SK-N-SH treated with all-trans-retinoic acid at 6 μM for 48 hours (cell line): Measurements from ENCODE around the gene KRTAP2-2.
"Not testable (repeated sequence)": the region's sequence is repeated elsewhere in the genome, so short reads cannot be mapped to it uniquely, and the experiment has no call there.

Experiments
- ATAC-seq: fragments of 200-7000 bp; cut with Tn5 transposase; 3 replicates; pipeline ENCODE4 v1.9.1; 2020; ENCODE audit warnings: mild to moderate bottlenecking, moderate library complexity
- ARNTL ChIP-seq: fragments of 450-650 bp; formaldehyde crosslinking; IDR thresholded peaks from 2 replicates; pipeline ENCODE4 v1.5.0; 2020; ENCODE audit warnings: low read depth, mild to moderate bottlenecking, moderate library complexity, borderline replicate concordance
- BACH2 ChIP-seq: fragments of 250-450 bp; sonication (Bioruptor Pico); IDR thresholded peaks from 2 replicates; pipeline ENCODE4 v1.9.0; 2021; ENCODE audit warnings: mild to moderate bottlenecking, borderline replicate concordance
- ESRRG ChIP-seq: fragments of 250-450 bp; sonication (Bioruptor Pico); IDR thresholded peaks from 2 replicates; pipeline ENCODE4 v1.6.1; 2021; ENCODE audit warnings: mild to moderate bottlenecking
- GLIS3 ChIP-seq: fragments of 250-450 bp; sonication (Bioruptor Pico); IDR thresholded peaks from 2 replicates; pipeline ENCODE4 v1.5.0; 2020; ENCODE audit warnings: mild to moderate bottlenecking, moderate library complexity
- ISL1 ChIP-seq: fragments of 250-450 bp; sonication (Bioruptor Pico); IDR thresholded peaks from 2 replicates; pipeline ENCODE4 v2.1.2; 2022; ENCODE audit warnings: mild to moderate bottlenecking, moderate library complexity
- PATZ1 ChIP-seq: fragments of 250-450 bp; sonication (Bioruptor Pico); IDR thresholded peaks from 2 replicates; pipeline ENCODE4 v1.8.0; 2020; ENCODE audit warnings: mild to moderate bottlenecking, moderate library complexity, borderline replicate concordance
- SNAI2 ChIP-seq: fragments of 250-450 bp; sonication (Bioruptor Pico); IDR thresholded peaks from 2 replicates; pipeline ENCODE4 v1.5.0; 2020; ENCODE audit warnings: mild to moderate bottlenecking, moderate library complexity
- ZC3H10 ChIP-seq: fragments of 250-450 bp; sonication (Bioruptor Pico); IDR thresholded peaks from 2 replicates; pipeline ENCODE4 v1.5.1; 2021; ENCODE audit warnings: mild to moderate bottlenecking, moderate library complexity
- ZFP3 ChIP-seq: fragments of 250-450 bp; sonication (Bioruptor Pico); IDR thresholded peaks from 2 replicates; pipeline ENCODE4 v1.5.0; 2020; ENCODE audit warnings: mild to moderate bottlenecking, moderate library complexity
- ZFP30 ChIP-seq: fragments of 450-650 bp; formaldehyde crosslinking; IDR thresholded peaks from 2 replicates; pipeline ENCODE4 v1.5.0; 2022; ENCODE audit warnings: mild to moderate bottlenecking, moderate library complexity
- TF ChIP-seq, protein P1 (sequence below): fragments of 250-450 bp; sonication (Bioruptor Pico); IDR thresholded peaks from 2 replicates; pipeline ENCODE4 v1.5.0; 2020; ENCODE audit warnings: mild to moderate bottlenecking, moderate library complexity
- TF ChIP-seq, protein P2 (sequence below): fragments of 250-450 bp; sonication (Bioruptor Pico); IDR thresholded peaks from 2 replicates; pipeline ENCODE4 v1.8.0; 2021; ENCODE audit warnings: low read depth, mild to moderate bottlenecking, moderate library complexity, borderline replicate concordance

KRTAP2-2 gene, protein sequence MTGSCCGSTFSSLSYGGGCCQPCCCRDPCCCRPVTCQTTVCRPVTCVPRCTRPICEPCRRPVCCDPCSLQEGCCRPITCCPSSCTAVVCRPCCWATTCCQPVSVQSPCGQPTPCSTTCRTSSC

DNA sequence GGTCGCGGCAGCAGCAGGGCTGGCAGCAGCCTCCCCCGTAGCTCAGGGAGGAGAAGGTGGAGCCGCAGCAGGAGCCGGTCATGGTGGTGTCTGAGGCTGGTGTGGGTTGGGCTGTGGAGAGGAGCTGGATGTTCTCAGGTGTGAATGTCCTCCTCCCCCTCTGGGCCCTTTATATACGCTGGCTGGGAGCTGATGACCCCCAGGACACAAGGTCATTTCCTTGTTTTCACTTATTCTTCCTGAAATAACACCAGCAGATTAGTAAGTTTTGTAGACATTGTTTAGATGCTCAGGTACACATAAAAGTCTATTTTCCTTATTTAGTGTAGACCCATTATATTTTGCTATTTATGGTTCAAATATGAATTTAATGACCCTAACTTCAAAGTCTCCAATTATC lies at the start of gene KRTAP2-2:
Gene KRTAP2-2 (minus strand): TSS at position 101 of the 400 bp plus-strand sequence. CDS start 19 bp downstream, at position 82.
- not testable (repeated sequence) for ATAC-seq

GRCh38 chr17:41104386-41105038 lies 49.5 kb upstream of the KRTAP2-2 start:
- ATAC-seq = peak; percentile 84

GRCh38 chr17:41103896-41104295 lies 48.9 kb upstream of the KRTAP2-2 start:
- no peak for ATAC-seq

GRCh38 chr17:41101586-41102259 lies 46.7 kb upstream of the KRTAP2-2 start, which contains the start of gene KRTAP4-16:
KRTAP4-16 (minus strand) TSS chr17:41102209; CDS start chr17:41102209, 0 bp downstream.
- no peak for ATAC-seq
- TF ChIP-seq PATZ1 (no peak), ESRRG (no peak), BACH2 (CRISPR knock-in tag) (no peak), ZC3H10 (CRISPR knock-in tag) (no peak)
- TF ChIP-seq, protein P1, sequence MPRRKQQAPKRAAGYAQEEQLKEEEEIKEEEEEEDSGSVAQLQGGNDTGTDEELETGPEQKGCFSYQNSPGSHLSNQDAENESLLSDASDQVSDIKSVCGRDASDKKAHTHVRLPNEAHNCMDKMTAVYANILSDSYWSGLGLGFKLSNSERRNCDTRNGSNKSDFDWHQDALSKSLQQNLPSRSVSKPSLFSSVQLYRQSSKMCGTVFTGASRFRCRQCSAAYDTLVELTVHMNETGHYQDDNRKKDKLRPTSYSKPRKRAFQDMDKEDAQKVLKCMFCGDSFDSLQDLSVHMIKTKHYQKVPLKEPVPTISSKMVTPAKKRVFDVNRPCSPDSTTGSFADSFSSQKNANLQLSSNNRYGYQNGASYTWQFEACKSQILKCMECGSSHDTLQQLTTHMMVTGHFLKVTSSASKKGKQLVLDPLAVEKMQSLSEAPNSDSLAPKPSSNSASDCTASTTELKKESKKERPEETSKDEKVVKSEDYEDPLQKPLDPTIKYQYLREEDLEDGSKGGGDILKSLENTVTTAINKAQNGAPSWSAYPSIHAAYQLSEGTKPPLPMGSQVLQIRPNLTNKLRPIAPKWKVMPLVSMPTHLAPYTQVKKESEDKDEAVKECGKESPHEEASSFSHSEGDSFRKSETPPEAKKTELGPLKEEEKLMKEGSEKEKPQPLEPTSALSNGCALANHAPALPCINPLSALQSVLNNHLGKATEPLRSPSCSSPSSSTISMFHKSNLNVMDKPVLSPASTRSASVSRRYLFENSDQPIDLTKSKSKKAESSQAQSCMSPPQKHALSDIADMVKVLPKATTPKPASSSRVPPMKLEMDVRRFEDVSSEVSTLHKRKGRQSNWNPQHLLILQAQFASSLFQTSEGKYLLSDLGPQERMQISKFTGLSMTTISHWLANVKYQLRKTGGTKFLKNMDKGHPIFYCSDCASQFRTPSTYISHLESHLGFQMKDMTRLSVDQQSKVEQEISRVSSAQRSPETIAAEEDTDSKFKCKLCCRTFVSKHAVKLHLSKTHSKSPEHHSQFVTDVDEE (CRISPR knock-in tag) = no peak

More at GRCh38 chr17:41103896-41104295, 48.9 kb upstream of the KRTAP2-2 start:
- peak; percentile 81; the same call in 1 of the 2 replicates for TF ChIP-seq ZFP3 (CRISPR knock-in tag)
- TF ChIP-seq, protein P2, sequence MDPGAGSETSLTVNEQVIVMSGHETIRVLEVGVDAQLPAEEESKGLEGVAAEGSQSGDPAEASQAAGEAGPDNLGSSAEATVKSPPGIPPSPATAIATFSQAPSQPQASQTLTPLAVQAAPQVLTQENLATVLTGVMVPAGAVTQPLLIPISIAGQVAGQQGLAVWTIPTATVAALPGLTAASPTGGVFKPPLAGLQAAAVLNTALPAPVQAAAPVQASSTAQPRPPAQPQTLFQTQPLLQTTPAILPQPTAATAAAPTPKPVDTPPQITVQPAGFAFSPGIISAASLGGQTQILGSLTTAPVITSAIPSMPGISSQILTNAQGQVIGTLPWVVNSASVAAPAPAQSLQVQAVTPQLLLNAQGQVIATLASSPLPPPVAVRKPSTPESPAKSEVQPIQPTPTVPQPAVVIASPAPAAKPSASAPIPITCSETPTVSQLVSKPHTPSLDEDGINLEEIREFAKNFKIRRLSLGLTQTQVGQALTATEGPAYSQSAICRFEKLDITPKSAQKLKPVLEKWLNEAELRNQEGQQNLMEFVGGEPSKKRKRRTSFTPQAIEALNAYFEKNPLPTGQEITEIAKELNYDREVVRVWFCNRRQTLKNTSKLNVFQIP (CRISPR knock-in tag) = no peak

DNA sequence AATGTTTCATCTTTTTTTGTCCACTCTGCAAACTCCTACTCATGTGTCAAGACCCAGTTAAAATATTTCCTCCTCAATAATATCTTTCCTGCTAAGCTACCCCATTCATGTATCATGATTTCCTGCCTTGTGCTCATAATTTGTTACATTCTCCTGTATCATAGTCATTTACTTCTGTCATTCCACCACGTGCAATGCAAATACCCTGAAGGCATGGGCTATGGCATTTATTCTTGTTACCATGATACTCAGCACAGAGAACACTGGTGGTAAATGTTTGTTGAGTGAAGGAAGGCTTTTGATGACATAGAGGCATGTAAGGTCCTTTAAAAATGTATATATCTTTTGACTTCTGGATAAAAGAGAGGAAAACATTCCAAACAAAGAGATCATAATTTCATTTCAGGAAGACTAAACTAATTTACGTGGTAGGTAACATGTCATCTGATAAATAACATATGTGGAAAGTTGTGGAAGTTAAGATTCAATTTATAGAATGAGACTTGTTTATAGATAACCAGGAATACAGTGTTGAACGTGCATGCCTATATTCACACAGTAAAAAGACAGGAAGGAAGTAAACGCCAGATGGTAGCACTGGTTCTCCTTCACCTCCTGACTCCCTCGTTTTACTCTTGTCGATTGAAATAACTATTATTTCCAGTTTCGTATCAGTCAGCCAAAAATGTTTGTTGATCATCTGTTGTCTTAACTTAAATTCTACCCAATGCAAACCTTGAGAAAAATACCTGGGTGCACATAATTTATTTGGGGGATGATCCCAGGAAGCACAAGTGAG lies 44.9 kb upstream of the KRTAP2-2 start:
- ATAC-seq = peak; percentile 25; the same call in 2 of the 3 replicates

DNA sequence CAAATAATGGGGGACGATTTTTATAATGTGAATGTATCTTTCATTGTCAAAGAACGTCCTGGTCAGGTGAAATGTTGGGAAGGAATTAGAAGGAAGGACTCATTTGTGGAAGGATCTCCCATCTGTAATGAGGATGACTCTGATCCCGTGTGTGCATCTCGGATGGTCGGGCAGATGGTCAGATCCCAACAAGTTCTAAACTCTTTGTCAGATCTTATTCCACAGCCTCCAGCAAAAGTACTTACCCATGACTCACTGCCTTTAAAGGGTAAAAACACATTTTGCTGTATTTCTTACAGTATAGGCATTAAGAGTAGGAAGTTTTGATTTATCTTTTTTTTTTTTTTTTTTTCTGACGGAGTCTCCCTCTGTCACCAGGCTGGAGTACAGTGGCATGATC lies 43.5 kb upstream of the KRTAP2-2 start:
- TF ChIP-seq, protein P2 (CRISPR knock-in tag) = no peak
- TF ChIP-seq ARNTL (CRISPR knock-in tag) = no peak
- TF ChIP-seq BACH2 (CRISPR knock-in tag) = no peak
- no peak for TF ChIP-seq ZFP30 (CRISPR knock-in tag)
- TF ChIP-seq ISL1 (CRISPR knock-in tag) = no peak
- no peak for TF ChIP-seq ESRRG
- no peak for TF ChIP-seq SNAI2 (CRISPR knock-in tag)
- no peak for TF ChIP-seq ZFP3 (CRISPR knock-in tag)
- TF ChIP-seq GLIS3 = no peak
- no peak for ATAC-seq
